Activated CD4-positive, alpha-beta T cell treated with anti-CD3 and anti-CD28 coated beads for 1 hour (primary cell): ENCODE measurements around the gene TRNAU1AP.
"Not testable (repeated sequence)": the region's sequence is repeated elsewhere in the genome, so short reads cannot be mapped to it uniquely, and the experiment has no call there.

ENCODE experiments used
- DNase-seq: peaks from one replicate; pipeline ENCODE4 v3.0.0-alpha.2; 2020

Gene TRNAU1AP

DNA sequence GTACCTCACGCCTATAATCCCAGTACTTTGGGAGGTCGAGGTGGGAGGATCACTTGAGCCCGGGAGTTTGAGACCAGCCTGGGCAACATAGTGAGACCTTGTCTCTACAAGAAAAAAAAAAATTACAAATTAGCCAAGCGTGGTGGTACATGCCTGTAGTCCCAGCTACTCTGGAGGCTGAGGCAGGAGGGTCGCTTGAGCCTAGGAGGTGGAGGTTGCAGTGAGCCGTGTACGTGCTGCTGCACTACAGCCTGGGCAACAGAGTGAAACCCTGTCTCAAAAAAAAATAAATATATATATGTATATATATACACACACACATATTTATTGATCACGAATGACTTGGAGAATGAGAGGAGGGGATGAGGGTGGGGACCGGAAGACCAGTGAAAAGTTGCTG is 30.3 kb upstream of the TRNAU1AP start:
- DNase-seq = not testable (repeated sequence)

DNA sequence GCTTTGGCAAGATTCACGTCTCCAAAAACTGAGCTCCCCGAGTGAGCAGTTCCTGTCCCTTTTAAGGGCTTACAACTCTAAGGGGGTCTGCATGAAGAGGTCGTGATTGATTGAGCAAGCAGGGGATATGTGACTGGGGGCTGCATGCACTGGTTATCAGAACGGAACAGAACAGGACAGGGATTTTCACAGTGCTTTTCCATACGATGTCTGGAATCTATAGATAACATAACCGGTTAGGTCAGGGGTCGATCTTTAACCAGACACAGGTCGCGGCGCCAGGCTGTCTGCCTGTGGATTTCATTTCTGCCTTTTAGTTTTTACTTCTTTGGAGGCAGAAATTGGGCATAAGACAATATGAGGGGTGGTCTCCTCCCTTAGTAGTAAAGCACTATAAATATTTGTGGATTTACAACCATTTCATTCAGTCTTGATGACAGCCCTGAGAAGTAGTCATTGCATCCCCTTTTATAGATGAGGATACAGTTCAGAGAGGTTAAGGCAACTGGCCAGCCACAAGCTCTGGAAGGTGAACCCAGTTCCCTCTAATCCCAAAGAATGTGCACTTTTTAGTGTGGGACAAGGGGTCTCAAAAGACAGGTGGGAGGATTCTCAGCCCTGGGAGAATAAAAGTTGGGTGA is 27.8 kb upstream of the TRNAU1AP start:
- not testable (repeated sequence) for DNase-seq

GRCh38 chr1:28526886-28527285 is 26.0 kb upstream of the TRNAU1AP start:
- no peak for DNase-seq

DNA sequence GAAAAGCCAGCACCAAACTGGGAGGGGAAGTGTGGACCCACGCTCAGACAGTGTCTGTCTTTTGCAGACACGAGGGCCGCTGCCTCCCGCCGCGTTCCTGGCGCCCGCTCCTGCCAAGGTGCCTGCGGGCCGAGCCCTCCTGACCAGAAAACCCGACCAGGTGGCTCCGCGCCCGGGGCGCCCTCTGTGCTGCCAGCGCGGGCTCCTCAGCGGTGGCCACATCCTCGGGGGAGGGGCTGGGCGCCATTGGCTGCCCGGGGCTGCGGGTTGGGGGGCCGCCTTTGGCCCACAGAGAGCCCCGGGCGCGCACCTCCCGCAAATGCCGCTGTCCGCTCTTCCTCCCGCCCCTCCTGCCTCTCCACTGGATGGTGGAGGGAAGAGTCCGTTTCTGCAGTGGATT is 22.4 kb upstream of the TRNAU1AP start:
- no peak for DNase-seq

DNA sequence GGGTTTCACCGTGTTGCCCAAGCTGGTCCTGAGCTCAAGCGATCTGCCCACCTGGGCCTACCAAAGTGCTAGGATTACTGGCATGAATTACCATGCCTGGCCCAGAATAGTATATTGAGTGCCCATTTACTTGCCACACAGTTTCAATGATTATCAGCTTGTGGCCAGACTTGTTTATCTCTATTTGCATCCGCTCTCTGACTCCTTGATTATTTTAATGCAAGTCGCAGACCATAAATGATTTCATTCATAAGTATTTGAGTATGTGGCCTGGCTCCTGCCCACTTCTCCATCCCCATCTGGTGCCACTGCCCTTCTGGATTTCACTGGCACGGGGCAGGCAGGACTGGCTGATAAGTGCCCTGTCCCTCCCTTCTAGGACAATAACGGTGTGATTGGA is 18.2 kb upstream of the TRNAU1AP start:
- DNase-seq = no peak

DNA sequence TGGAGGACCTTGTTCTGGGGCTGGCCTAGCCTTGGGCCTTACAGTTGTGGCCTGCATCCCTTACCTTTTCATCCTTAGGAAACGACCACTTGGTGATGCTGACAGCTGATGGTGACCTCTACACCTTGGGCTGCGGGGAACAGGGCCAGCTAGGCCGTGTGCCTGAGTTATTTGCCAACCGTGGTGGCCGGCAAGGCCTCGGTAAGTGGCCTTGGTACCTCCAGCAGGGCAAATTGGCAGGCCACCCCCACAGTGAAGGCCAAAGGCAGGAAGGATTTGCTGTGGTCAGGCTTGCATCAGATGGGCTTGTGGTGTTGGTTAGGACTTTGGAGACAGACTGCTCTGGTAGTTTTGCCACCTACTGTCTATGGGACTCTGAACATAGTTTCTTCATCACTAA is 17.7 kb upstream of the TRNAU1AP start:
- DNase-seq = no peak

DNA sequence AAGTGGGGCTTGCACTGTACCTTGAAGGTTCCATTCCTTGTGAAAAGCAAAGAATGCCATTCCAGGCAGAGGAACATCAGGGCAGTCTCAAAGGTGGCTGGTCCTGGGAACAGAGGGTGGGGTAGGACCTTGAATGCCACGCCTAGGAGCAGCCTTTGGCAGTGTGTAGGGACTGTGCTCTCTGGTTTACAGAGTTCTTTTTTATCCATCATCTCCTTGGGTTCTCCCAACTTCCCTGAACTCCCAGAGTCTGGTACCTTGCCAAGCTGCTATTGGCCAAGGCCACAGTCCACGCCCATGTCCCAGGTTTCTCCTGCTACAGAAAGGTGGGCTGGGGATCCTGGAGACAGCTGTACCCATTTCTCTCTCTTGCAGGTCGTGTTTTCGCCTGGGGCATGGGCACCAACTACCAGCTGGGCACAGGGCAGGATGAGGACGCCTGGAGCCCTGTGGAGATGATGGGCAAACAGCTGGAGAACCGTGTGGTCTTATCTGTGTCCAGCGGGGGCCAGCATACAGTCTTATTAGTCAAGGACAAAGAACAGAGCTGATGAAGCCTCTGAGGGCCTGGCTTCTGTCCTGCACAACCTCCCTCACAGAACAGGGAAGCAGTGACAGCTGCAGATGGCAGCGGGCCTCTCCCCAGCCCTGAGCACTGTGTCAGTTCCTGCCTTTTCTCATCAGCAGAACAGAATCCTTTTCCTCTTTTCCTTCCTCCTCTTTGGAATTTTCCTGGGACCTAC is 15.3 kb upstream of the TRNAU1AP start:
- no peak for DNase-seq

GRCh38 chr1:28538286-28538685 is 14.6 kb upstream of the TRNAU1AP start:
- DNase-seq = no peak

DNA sequence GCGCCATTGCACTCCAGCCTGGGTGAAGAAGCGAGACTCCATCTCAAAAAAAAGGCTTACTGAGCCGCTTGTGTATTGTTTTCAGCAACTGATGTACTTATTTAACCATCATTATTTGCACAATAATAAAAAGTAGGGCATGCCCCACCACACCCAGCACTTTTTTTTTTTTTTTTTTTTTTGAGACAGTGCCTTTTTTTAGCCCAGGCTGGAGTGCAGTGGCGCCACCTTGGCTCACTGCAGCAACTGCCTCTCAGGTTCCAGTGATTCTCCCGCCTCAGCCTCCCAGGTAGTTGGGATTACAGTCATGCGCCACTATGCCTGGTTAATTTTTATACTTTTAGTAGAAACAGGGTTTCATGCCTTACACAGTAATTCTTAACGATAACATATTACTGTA is 12.2 kb upstream of the TRNAU1AP start:
- no peak for DNase-seq

DNA sequence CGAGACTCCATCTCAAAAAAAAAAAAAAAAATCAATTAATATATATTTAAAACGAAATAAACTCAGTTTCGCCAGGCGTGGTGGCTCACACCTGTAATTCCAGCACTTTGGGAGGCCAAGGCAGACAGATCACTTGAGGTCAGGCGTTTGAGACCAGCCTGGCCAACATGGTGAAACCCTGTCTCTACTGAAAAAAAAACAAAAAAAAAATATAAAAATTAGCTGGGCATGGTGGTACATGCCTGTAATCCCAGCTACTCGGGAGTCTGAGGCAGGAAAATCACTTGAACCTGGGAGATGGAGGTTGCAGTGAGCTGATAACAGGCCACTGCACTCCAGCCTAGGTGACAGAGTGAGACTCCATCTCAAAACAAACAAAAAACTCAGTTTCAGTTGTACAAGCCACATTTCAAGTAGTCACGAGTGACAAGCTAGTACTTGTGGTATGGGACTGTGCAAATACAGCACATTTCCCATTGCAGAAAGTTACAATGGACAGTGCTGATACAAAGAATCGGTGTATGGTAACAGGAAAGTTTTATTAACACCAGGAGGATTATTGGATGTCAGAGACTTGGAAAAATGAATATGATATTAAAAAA is 11.4 kb upstream of the TRNAU1AP start:
- DNase-seq = not testable (repeated sequence)

DNA sequence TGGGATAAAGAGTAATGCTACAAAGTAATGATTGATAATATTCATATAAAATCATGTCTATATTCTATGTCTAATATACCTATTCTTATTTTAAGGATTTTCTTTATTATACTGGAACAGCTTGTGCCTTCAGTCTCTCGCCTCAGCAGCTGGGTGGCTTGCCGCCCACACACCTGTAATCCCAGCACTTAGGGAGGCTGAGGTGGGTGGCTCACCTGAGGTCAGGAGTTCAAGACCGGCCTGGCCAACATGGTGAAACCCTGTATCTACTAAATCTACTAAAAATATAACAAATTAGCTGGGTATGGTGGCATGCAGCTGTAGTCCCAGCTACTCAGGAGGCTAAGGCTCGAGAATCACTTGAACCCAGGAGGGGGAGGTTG is 7.6 kb upstream of the TRNAU1AP start:
- DNase-seq = no peak

DNA sequence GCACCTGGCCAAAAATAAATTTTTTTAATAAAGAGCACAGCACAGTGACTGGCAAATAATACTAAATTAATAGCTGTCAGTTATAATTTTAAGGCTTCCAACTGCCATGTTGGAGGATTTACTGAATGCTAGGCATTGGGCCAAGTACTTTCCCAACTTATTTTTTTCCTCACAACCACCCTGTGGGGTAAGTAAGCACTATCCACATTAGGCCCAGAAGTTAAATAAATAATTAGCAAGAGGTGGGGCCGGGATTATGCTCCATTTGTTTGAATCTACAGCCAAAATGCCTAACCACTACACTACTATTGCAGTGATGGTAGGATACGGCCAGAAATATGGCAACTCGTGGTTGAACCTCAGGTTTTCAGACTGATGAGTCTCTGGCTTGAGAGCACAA is 4.6 kb upstream of the TRNAU1AP start:
- DNase-seq = no peak

- no peak for DNase-seq
These were observed 1.5 kb upstream of the TRNAU1AP start for GRCh38 chr1:28551381-28551780.

GRCh38 chr1:28560886-28561285 is 8.0 kb downstream of the TRNAU1AP start:
- DNase-seq = no peak

DNA sequence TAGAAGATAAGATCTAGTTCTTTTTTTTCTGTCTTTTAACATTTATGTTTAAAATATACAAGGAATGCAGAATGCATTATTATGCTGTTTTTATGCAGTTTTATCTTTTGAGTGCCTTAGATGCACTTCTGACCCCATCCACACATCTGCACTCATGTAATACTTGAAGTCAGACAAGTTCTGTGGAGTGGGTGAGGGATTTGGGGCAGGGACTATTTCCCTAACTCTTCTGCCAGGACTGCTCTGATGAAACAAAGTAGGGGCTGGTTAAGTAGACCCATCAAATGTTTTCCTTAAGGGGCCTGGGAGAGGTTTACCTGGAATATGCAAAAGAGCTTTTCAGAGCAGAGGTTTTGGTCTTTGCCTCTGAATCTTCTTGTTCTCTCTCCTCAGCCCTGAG is 11.4 kb downstream of the TRNAU1AP start:
- DNase-seq = no peak

DNA sequence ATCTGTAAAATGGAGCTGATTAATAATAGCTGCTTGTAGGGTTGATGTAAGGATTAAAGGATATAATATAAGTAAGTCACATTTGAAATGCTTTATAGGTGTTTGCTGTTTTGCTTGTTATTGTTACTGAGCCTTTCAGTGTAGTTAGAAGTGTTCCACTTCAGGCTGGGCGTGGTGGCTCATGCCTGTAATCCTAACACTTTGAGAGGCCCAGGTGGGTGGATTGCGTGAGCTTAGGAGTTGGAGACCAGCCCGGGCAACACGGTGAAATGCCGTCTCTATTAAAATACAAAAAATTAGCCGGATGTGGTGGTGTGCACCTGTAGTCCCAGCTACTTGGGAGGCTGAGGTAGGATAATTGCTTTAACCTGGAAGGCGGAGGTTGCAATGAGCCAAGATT is 12.2 kb downstream of the TRNAU1AP start:
- DNase-seq = no peak

DNA sequence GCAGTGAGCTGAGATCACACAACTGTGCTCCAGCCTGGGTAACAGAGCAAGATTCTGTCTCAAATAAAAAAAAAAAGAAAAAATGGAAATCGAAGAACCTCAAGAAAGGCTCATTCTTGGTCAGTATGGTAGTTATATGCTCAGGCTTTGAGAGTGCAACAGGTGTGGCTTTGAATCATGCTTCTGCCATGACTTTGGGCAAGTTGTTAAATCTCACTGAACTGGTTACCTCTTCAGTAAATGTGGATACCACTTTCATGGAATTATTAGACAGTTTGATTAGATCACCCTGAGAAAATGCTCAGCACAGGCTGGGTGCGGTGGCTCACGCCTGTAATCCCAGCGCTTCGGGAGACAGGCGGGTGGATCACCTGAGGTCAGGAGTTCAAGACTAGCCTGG is 12.8 kb downstream of the TRNAU1AP start:
- DNase-seq = no peak

DNA sequence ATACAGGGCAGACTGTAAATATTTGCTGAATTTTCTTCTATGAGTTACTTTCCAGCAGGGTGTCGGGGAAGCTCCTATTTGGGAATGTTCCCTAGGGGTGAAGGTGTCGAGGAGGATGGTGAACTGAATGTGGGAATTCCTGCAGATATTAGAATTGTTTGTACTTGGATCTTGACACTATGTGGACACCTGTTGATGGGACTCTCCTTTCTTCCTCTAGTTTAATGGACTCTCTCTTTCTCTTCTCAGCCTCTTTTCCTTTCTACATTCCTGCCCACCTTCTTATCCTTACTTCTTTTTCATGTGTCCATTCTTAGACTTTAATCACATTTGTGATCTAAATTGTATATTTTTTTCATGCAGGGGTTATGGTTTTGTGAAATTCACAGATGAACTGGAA is 14.0 kb downstream of the TRNAU1AP start:
- no peak for DNase-seq

- DNase-seq = no peak
These were observed 19.0 kb downstream of the TRNAU1AP start for GRCh38 chr1:28571911-28572310.

GRCh38 chr1:28572891-28573290 is 20.0 kb downstream of the TRNAU1AP start:
- DNase-seq = not testable (repeated sequence)

DNA sequence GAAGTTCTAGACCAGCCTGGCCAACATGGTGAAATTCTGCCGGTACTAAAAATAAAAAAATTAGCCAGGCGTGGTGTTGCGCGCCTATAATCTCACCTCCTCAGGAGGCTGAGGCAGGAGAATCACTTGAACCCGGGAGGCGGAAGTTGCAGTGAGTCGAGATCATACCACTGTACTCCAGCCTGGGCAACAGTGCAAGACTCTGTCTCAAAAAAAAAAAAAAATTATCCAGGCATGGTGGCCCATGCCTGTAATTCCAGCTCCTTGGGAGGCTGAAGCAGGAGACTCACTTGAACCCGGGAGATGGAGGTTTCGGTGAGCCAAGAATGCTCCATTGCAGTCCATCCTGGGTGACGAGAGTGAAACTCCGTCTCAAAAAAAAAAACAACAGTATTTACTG is 20.7 kb downstream of the TRNAU1AP start:
- no peak for DNase-seq

DNA sequence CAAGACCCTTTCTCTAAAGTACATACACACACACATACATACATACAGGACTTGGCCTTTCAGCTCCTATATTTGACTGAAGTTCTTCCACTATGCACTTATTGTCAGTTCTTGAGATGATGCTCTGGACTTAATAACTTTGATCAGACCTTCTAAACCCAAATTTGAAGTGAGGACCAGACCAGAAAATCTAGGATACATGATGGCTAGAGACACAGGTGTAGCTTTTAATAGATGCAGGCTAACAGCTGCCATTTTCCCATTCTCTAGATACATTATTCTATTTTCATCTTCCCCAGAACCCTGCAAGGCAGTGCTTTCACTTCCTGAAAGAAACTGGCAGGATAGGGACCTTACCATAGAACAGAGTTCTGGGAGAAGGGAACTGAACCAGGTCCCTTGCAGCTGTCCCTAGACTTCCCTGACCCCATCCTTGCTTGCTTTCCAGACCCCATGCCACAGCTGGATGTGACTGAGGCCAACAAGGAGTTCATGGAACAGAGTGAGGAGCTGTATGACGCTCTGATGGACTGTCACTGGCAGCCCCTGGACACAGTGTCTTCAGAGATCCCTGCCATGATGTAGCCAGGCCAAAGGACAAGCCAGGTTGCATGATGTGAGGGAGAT is 24.3 kb downstream of the TRNAU1AP start:
- DNase-seq = no peak

DNA sequence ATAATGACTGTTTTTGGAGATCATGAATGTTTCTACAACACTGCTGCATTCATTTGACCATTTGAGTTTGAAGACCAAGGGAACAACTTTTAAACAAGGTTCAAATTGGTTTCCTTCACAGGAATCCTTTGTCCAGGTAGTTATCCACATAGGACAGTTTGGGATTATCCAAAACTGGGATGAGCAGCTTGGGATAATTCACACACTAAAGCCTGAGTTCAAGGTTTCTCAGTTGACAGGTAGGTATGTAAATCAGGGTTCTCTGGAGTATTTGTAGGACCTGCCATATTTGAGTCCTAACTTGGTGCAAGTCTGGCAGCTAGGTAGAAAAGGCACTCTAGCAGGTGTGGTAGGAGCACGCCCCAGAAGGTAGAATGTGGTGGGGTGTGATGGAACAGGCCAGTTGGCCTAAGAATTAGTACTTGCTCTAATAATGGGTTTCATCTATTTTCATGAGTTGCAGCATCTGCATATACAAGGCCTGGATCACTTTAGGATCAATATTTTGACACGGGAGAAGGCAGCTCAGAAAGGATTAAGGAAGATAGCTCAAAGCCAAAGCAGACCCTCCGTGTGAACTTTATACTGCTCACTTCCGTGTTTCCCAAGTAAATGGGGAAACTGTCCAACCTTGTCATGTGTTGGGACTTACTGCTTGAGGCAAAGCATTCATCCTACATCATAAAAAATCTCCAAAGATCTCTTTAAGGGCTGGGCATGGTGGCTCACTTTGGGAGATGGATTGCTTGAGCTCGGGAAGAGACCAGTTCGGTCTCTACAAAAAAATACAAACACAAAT is 25.1 kb downstream of the TRNAU1AP start:
- DNase-seq = no peak
